Body of pancreas (tissue), 4 donors: ENCODE measurements around the gene CAMKMT. TPM values are rescaled to one million over a fixed set of nuclear protein-coding genes. Genes with fewer than 3 reads are reported as not detected.

Experiments used
- ATAC-seq: fragments of 150-250 bp; one replicate; pipeline ENCODE4 v1.9.1; 2016
- DNase-seq, 4 donors: peaks; one replicate each; pipeline ENCODE4 v3.0.0-alpha.2; 2019
- H3K27ac ChIP-seq, 4 donors: fragments of 200-600 bp; sonication (generic); 1 replicate in 3 of 4; 2 replicates in 1 of 4; pipeline versions ENCODE4 v1.5.1 to v1.6.1; 2016 to 2019; ENCODE audit warnings: mild to moderate bottlenecking in 1 of 4, mixed read lengths in 1 of 4, moderate library complexity in 1 of 4
- H3K27me3 ChIP-seq, 2 donors: fragments of 200-600 bp; sonication (generic); one replicate each; pipeline ENCODE4 v1.6.0; 2016; ENCODE audit warnings: mild to moderate bottlenecking in 1 of 2
- H3K36me3 ChIP-seq, 2 donors: fragments of 200-600 bp; sonication (generic); replicated peaks in 1 of 2; 2 replicates each; pipeline ENCODE4 v1.5.1; 2016; ENCODE audit warnings: low read depth in 2 of 2; ENCODE audit not compliant: insufficient read depth in 1 of 2
- H3K4me1 ChIP-seq: fragments of 200-600 bp; sonication (generic); one replicate; pipeline ENCODE4 v1.6.0; 2016
- H3K4me3 ChIP-seq, 2 donors: fragments of 200-600 bp; sonication (generic); 1 replicate in 1 of 2; 2 replicates in 1 of 2; pipeline ENCODE4 v1.5.1; 2016 to 2019
- H3K9me3 ChIP-seq, 3 donors: fragments of 200-600 bp; sonication (generic); 1 replicate in 2 of 3; 2 replicates in 1 of 3; pipeline ENCODE4 v1.5.1; 2016
- CTCF ChIP-seq, 7 experiments: fragments of 450-650 bp in 4 of 7; fragments of 200-600 bp in 3 of 7; sonication (generic) in 3 of 7; IDR thresholded peaks; one replicate each; pipeline ENCODE4 v1.5.1; 2016 to 2019; ENCODE audit warnings: antibody characterized with exemption in 7 of 7
- POLR2A ChIP-seq, 3 donors: fragments of 450-650 bp; IDR thresholded peaks; one replicate each; pipeline ENCODE4 v1.6.1; 2016; ENCODE audit warnings: antibody characterized with exemption in 3 of 3, mild to moderate bottlenecking in 2 of 3
- WGBS, 2 donors: methylation state at CpG; one replicate each; pipeline ENCODE4 v1.1.5; 2017; 5-methylcytosine and 5-hydroxymethylcytosine counted together
- intact Hi-C: fragments of 100-400 bp; cut with DNase I; formaldehyde crosslinking; loops from one replicate; pipeline ENCODE4 v1.15.1; 2023
- total RNA-seq, 2 donors: library from RNA; depleted of rRNA; stranded (reverse); fragments of >200 nt; gene quantifications; one replicate each; pipeline ENCODE4 v1.1.0, GENCODE V29; 2016

CAMKMT gene
- total RNA-seq, 2 donors from 2014 or later = 18.4 to 23.4 TPM

- no peak overlapping the region for H3K4me3 ChIP-seq
- H3K9me3 ChIP-seq = no peaks in the 10 kb centered on the region
- no peaks in the 10 kb centered on the region for H3K36me3 ChIP-seq
- intact Hi-C loops = no loop called here
- no peaks in the 10 kb centered on the region for H3K27me3 ChIP-seq
- TF ChIP-seq CTCF (IDR thresholded peaks at IDR 0.05) (no peak), POLR2A (IDR thresholded peaks at IDR 0.05) (no peak)
- DNase-seq = no peak
- ATAC-seq = no peak
- H3K27ac ChIP-seq = no peak overlapping the region
- no peaks in the 10 kb centered on the region for H3K4me1 ChIP-seq
These were observed 161.1 kb downstream of the CAMKMT start for GRCh38 chr2:44522846-44523245.

- H3K36me3 ChIP-seq = no peaks in the 10 kb centered on the region
- no peaks in the 10 kb centered on the region for H3K27me3 ChIP-seq
- intact Hi-C loops = no loop called here
- H3K9me3 ChIP-seq = no peaks in the 10 kb centered on the region
- TF ChIP-seq CTCF (IDR thresholded peaks at IDR 0.05) (no peak), POLR2A (IDR thresholded peaks at IDR 0.05) (no peak)
- DNase-seq = no peak
- no peak for ATAC-seq
- 79 to 85% methylated on average over 1 of the region's 1 CpG for WGBS, 2 donors
- H3K4me1 ChIP-seq = no peaks in the 10 kb centered on the region
- no peak overlapping the region for H3K4me3 ChIP-seq
- no peak overlapping the region for H3K27ac ChIP-seq
These were observed 162.7 kb downstream of the CAMKMT start for GRCh38 chr2:44524347-44524926.

GRCh38 chr2:44526352-44526751 lies 164.6 kb downstream of the CAMKMT start:
- TF ChIP-seq POLR2A (IDR thresholded peaks at IDR 0.05) (no peak), CTCF (IDR thresholded peaks at IDR 0.05) (no peak)
- WGBS, 2 donors = 90 to 91% methylated on average over 4 of the region's 4 CpGs

GRCh38 chr2:44528595-44528994 lies 166.8 kb downstream of the CAMKMT start:
- H3K9me3 ChIP-seq = no peaks in the 10 kb centered on the region
- DNase-seq = no peak
- no peak overlapping the region for H3K4me3 ChIP-seq
- no peak for ATAC-seq
- no peaks in the 10 kb centered on the region for H3K27me3 ChIP-seq
- no peak overlapping the region for H3K27ac ChIP-seq
- TF ChIP-seq CTCF (IDR thresholded peaks at IDR 0.05) = no peak
- no peak for TF ChIP-seq POLR2A (IDR thresholded peaks at IDR 0.05)
- H3K36me3 ChIP-seq = no peaks in the 10 kb centered on the region
- no peaks in the 10 kb centered on the region for H3K4me1 ChIP-seq
- WGBS, 2 donors = 75 to 88% methylated on average over 1 of the region's 1 CpG
- intact Hi-C loops = no loop called here

More at GRCh38 chr2:44526352-44526751, 164.6 kb downstream of the CAMKMT start:
- intact Hi-C loops = no loop called here
- Histone ChIP-seq H3K36me3 (no peaks in the 10 kb centered on the region), H3K4me3 (no peak overlapping the region), H3K27ac (no peak overlapping the region), H3K9me3 (no peaks in the 10 kb centered on the region), H3K27me3 (no peaks in the 10 kb centered on the region), H3K4me1 (no peaks in the 10 kb centered on the region)
- ATAC-seq = no peak
- DNase-seq = no peak

- H3K27me3 ChIP-seq = no peaks in the 10 kb centered on the region
- H3K27ac ChIP-seq = no peak overlapping the region
- TF ChIP-seq CTCF (IDR thresholded peaks at IDR 0.05) (no peak), POLR2A (IDR thresholded peaks at IDR 0.05) (no peak)
- H3K4me1 ChIP-seq = no peaks in the 10 kb centered on the region
- ATAC-seq (no peak), DNase-seq (no peak)
- no peaks in the 10 kb centered on the region for H3K36me3 ChIP-seq
- intact Hi-C loops = no loop called here
- H3K4me3 ChIP-seq = no peak overlapping the region
- H3K9me3 ChIP-seq = no peaks in the 10 kb centered on the region
These were observed 167.7 kb downstream of the CAMKMT start for GRCh38 chr2:44529448-44529847.
